D721Med (cell line): Measurements from ENCODE around the gene SERPINF2.
A peak's percentile ranks its signal among the peaks of the same experiment; 100 is the strongest.

Source experiments
- DNase-seq: peaks from one replicate; pipeline ENCODE4 v3.0.0; 2011; ENCODE audit warnings: low spot score; ENCODE audit not compliant: insufficient read length
- FAIRE-seq: peaks from 2 replicates; lab custom pipeline; 2011; peaks lifted over from hg19 to GRCh38; lab: Jason Lieb, UNC
- TF ChIP-seq, protein P1 (sequence below): IDR thresholded peaks from 2 replicates; pipeline ENCODE4 v1.5.1; 2012; ENCODE audit warnings: mild to moderate bottlenecking, control low read depth; ENCODE audit not compliant: insufficient read depth; ENCODE audit errors: missing control alignments

Gene SERPINF2

GRCh38 chr17:1776328-1776727 lies 33.7 kb downstream of the SERPINF2 start:
- DNase-seq (no peak), FAIRE-seq (no peak)
- TF ChIP-seq, protein P1, sequence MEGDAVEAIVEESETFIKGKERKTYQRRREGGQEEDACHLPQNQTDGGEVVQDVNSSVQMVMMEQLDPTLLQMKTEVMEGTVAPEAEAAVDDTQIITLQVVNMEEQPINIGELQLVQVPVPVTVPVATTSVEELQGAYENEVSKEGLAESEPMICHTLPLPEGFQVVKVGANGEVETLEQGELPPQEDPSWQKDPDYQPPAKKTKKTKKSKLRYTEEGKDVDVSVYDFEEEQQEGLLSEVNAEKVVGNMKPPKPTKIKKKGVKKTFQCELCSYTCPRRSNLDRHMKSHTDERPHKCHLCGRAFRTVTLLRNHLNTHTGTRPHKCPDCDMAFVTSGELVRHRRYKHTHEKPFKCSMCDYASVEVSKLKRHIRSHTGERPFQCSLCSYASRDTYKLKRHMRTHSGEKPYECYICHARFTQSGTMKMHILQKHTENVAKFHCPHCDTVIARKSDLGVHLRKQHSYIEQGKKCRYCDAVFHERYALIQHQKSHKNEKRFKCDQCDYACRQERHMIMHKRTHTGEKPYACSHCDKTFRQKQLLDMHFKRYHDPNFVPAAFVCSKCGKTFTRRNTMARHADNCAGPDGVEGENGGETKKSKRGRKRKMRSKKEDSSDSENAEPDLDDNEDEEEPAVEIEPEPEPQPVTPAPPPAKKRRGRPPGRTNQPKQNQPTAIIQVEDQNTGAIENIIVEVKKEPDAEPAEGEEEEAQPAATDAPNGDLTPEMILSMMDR = no peak

DNA sequence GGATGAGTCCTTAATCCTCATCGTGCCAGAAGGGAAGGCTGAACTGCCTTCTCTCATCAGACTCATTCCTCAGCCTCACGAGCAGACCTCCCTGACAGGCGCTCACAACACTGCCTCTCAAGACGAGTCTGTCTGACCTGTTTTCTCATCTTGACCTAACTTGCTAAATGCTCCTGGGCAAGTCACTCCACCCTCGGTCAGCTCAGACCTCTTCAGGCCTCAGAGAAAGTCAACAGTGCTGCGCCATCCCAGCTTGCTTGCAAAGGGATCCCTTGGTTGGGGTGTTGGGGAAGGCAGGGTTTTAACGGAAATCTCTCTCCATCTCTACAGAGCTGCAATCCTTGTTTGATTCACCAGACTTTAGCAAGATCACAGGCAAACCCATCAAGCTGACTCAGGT lies 34.2 kb downstream of the SERPINF2 start:
- DNase-seq = no peak
- TF ChIP-seq, protein P1 = no peak
- FAIRE-seq = no peak

- FAIRE-seq (no peak), DNase-seq (no peak)
Measured at GRCh38 chr17:1779571-1780131, 37.0 kb downstream of the SERPINF2 start.

GRCh38 chr17:1782171-1782567 lies 39.5 kb downstream of the SERPINF2 start:
- DNase-seq (no peak), FAIRE-seq (no peak)
- TF ChIP-seq, protein P1 = no peak

More at GRCh38 chr17:1779571-1780131, 37.0 kb downstream of the SERPINF2 start:
- TF ChIP-seq, protein P1 = no peak

DNA sequence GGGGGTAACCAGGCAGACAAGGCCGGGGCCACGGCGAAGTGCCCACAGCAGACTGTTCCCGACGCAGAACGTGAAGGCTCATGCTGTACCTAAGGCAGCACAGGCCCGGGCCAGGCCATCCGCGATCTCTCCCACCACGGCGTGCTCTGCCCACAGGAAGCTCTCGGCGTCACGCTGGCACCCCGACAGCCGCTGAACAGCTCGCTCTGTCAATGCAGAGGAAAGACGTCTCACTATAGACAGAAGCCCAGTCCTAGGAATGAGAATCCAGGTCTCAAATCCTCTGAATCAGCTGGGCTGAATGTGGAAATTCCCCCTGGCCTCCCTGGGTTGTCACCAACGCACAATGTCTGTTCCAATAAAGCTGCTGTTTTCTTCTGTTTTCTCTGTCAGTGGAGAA lies 40.6 kb downstream of the SERPINF2 start:
- DNase-seq (no peak), FAIRE-seq (no peak)
- TF ChIP-seq, protein P1 = no peak

- FAIRE-seq = no peak
- no peak for DNase-seq
- TF ChIP-seq, protein P1 = peak; percentile 44
Measured at GRCh38 chr17:1783834-1784611, 41.4 kb downstream of the SERPINF2 start.

DNA sequence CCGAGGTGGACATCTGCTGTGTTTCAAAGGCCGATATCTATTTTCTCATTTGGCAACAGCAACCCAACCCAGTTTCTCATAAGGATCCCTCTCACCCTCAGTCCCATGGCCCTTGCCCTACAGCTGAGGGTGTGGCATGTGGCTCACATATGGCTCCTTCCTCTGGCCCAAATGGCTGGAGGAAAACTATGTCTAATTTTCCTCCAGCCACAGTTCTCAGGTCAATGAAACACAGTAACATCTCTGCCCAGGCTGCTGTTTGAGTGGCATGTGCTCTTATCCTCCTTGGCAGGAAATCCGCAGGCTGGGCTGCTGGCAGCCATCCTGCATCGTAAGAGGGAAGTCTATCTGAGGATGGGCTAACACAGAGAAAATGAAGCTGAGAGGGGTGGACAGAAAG lies 43.3 kb downstream of the SERPINF2 start:
- TF ChIP-seq, protein P1 = no peak
- FAIRE-seq = no peak

More for the DNA sequence above, 43.3 kb downstream of the SERPINF2 start:
- DNase-seq = no peak
